HepG2 (cell line): ENCODE data around the gene MATR3. TPM values are rescaled to one million over a fixed set of nuclear protein-coding genes. Genes with fewer than 3 reads are reported as not detected.
A peak's percentile ranks its signal among the peaks of the same experiment; 100 is the strongest.

Source experiments
- ATAC-seq: fragments of 200-7000 bp; cut with Tn5 transposase; 3 replicates; pipeline ENCODE4 v1.9.1; 2020; ENCODE audit warnings: mild to moderate bottlenecking, moderate library complexity
- BruUV-seq: library from RNA; stranded (reverse); fragments of 400-500 nt; replicated peaks from 2 replicates; lab custom pipeline; 2021; lab: Mats Ljungman, UMichigan
- CTCF ChIA-PET: fragments of 300-600 bp; formaldehyde crosslinking; extraction: SDS; loops from one replicate; lab custom pipeline; 2021; ENCODE audit warnings: low total read pairs, inconsistent platforms, low intra/inter-chr PET ratio; lab: Yijun Ruan, JAX
- POLR2A ChIA-PET: fragments of 350-600 bp; sonication (Branson Sonifier 250); formaldehyde crosslinking; loops from one replicate; lab custom pipeline; 2020; ENCODE audit warnings: antibody characterized with exemption, inconsistent platforms; lab: Yijun Ruan, JAX
- DNase-seq: peaks from one replicate; pipeline ENCODE4 v3.0.0-alpha.2; 2015; ENCODE audit warnings: low spot score
- FAIRE-seq: peaks from 3 replicates; lab custom pipeline; 2011; peaks lifted over from hg19 to GRCh38; lab: Jason Lieb, UNC
- H2AFZ ChIP-seq: one replicate; pipeline ENCODE4 v1.6.1; 2011; ENCODE audit warnings: low read length, inconsistent platforms
- H3K27ac ChIP-seq: fragments of 300-600 bp; 3 replicates; pipeline ENCODE4 v1.8.0; 2011; ENCODE audit warnings: mixed run types, mild to moderate bottlenecking, mixed read lengths, low read length, inconsistent platforms; ENCODE audit not compliant: insufficient read depth; ENCODE audit errors: extremely low read length
- H3K27me3 ChIP-seq, 2 experiments: fragments of 200-600 bp in 1 of 2; 2 replicates in 1 of 2; 3 replicates in 1 of 2; pipeline versions ENCODE4 v1.6.0 to v1.8.0; 2011; ENCODE audit warnings: low read length in 2 of 2, mild to moderate bottlenecking in 2 of 2, moderate library complexity in 2 of 2, inconsistent platforms in 1 of 2; ENCODE audit not compliant: insufficient read depth in 2 of 2, control insufficient read depth in 1 of 2
- H3K36me3 ChIP-seq, 2 experiments: fragments of 200-600 bp in 1 of 2; replicated peaks in 1 of 2; 2 replicates in 1 of 2; 3 replicates in 1 of 2; pipeline versions ENCODE4 v1.5.1 to v1.8.0; 2011; ENCODE audit warnings: low read length in 2 of 2, inconsistent platforms in 1 of 2; ENCODE audit not compliant: insufficient read depth in 2 of 2, control insufficient read depth in 1 of 2
- H3K4me1 ChIP-seq: 2 replicates; pipeline ENCODE4 v1.5.1; 2012; ENCODE audit warnings: low read length, inconsistent platforms; ENCODE audit not compliant: insufficient read depth
- H3K4me2 ChIP-seq: 2 replicates; pipeline ENCODE4 v1.6.0; 2011; ENCODE audit warnings: low read depth, low read length, inconsistent platforms
- H3K4me3 ChIP-seq, 3 experiments: fragments of 200-600 bp in 1 of 3; sonication (generic), shearing (Covaris generic) in 1 of 3; replicated peaks in 1 of 3; 2 replicates each; pipeline ENCODE4 v1.5.1; 2011 to 2016; ENCODE audit warnings: low read length in 3 of 3, inconsistent platforms in 2 of 3, low read depth in 2 of 3, mild to moderate bottlenecking in 2 of 3, control low read depth in 1 of 3, mixed read lengths in 1 of 3; ENCODE audit not compliant: insufficient read depth in 1 of 3
- H3K79me2 ChIP-seq: one replicate; pipeline ENCODE4 v1.6.1; 2011; ENCODE audit warnings: low read length, inconsistent platforms; ENCODE audit not compliant: insufficient read depth
- H3K9ac ChIP-seq: 2 replicates; pipeline ENCODE4 v1.6.0; 2011; ENCODE audit warnings: mild to moderate bottlenecking, low read depth, low read length, inconsistent platforms; ENCODE audit not compliant: insufficient read depth
- H3K9me3 ChIP-seq: 2 replicates; pipeline ENCODE4 v1.5.1; 2012; ENCODE audit warnings: mild to moderate bottlenecking, low read length
- H4K20me1 ChIP-seq: 2 replicates; pipeline ENCODE4 v1.6.0; 2011; ENCODE audit warnings: inconsistent platforms, mild to moderate bottlenecking, low read length, moderate library complexity; ENCODE audit not compliant: insufficient read depth
- ATF5 ChIP-seq: sonication (generic); formaldehyde crosslinking; IDR thresholded peaks from 2 replicates; pipeline ENCODE4 v1.4.0; 2020; ENCODE audit warnings: mild to moderate bottlenecking, low read depth, missing genetic modification reagents
- BRD4 ChIP-seq: sonication (generic); formaldehyde crosslinking; IDR thresholded peaks from 2 replicates; pipeline ENCODE4 v1.4.0; 2020; ENCODE audit warnings: missing genetic modification reagents
- CSRNP1 ChIP-seq: sonication (generic); formaldehyde crosslinking; IDR thresholded peaks from 2 replicates; pipeline ENCODE4 v1.8.1; 2023; ENCODE audit warnings: mild to moderate bottlenecking, missing genetic modification reagents
- JDP2 ChIP-seq: sonication (generic); formaldehyde crosslinking; IDR thresholded peaks from 2 replicates; pipeline ENCODE4 v1.8.1; 2022; ENCODE audit warnings: missing genetic modification reagents, borderline replicate concordance
- KAT7 ChIP-seq: IDR thresholded peaks from 2 replicates; pipeline ENCODE4 v1.6.1; 2018; ENCODE audit warnings: borderline replicate concordance, missing compliant biosample characterization
- PLSCR1 ChIP-seq: sonication (generic); formaldehyde crosslinking; IDR thresholded peaks from 2 replicates; pipeline ENCODE4 v1.5.0; 2020; ENCODE audit warnings: missing genetic modification reagents, mild to moderate bottlenecking, borderline replicate concordance
- POLR2A ChIP-seq, 2 experiments: IDR thresholded peaks; 2 replicates each; pipeline ENCODE4 v1.6.1; 2011; ENCODE audit warnings: low read depth in 2 of 2, low read length in 2 of 2, mild to moderate bottlenecking in 1 of 2, moderate library complexity in 1 of 2; ENCODE audit not compliant: insufficient read depth in 1 of 2
- POLR2G ChIP-seq: fragments of 200-400 bp; formaldehyde crosslinking; IDR thresholded peaks from 2 replicates; pipeline ENCODE4 v1.6.1; 2018; ENCODE audit warnings: mild to moderate bottlenecking, low read depth, low read length, moderate library complexity
- SATB2 ChIP-seq: sonication (generic); formaldehyde crosslinking; IDR thresholded peaks from 2 replicates; pipeline ENCODE4 v1.5.0; 2020; ENCODE audit warnings: missing genetic modification reagents
- TGIF2 ChIP-seq: IDR thresholded peaks from 2 replicates; pipeline ENCODE4 v1.6.1; 2016; ENCODE audit warnings: control low read depth, missing compliant biosample characterization
- ZKSCAN1 ChIP-seq: fragments of 150-350 bp; IDR thresholded peaks from 2 replicates; pipeline ENCODE4 v1.6.1; 2014; ENCODE audit warnings: low read length
- ZNF451 ChIP-seq: sonication (generic); formaldehyde crosslinking; IDR thresholded peaks from 2 replicates; pipeline ENCODE4 v1.5.0; 2020; ENCODE audit warnings: mild to moderate bottlenecking, missing genetic modification reagents
- ZNF7 ChIP-seq: IDR thresholded peaks from 2 replicates; pipeline ENCODE4 v1.6.1; 2016; ENCODE audit warnings: missing biosample characterization, missing genetic modification reagents
- WGBS: methylation state at CpG from one replicate; pipeline ENCODE4 v1.1.6; 2017; ENCODE audit warnings: low lambda C conversion rate; 5-methylcytosine and 5-hydroxymethylcytosine counted together
- in situ Hi-C: cut with HindIII; loops from 2 replicates; pipeline ENCODE4 v1.10.0; 2017; ENCODE audit warnings: low pct_unique_long_range_greater_than_20kb; ENCODE audit not compliant: extremely low pct_ligation_motif_present
- intact Hi-C: fragments of 100-400 bp; cut with micrococcal nuclease; formaldehyde crosslinking; loops from one replicate; pipeline ENCODE4 v1.10.0; 2022; ENCODE audit not compliant: unreplicated experiment
- polyA plus RNA-seq, 8 experiments: library from polyadenylated mRNA; depleted of rRNA in 3 of 8; stranded (reverse) in 7 of 8; unstranded in 1 of 8; fragments of >200 nt; fragmentation: Illumina TruSeq in 4 of 8; extraction: Trizol in 4 of 8; gene quantifications; 2 replicates each; pipeline versions ENCODE4 v1.2.1 to v1.2.3, GENCODE V29; 2011 to 2016; ENCODE audit warnings: low read depth in 4 of 8, missing spikeins in 1 of 8, mixed read lengths in 1 of 8; ENCODE audit not compliant: insufficient read depth in 1 of 8
- total RNA-seq, 5 experiments: library from RNA; depleted of rRNA; stranded (reverse); fragments of >200 nt; fragmentation: Illumina TruSeq; extraction: Trizol; gene quantifications; 2 replicates each; pipeline ENCODE4 v1.2.3, GENCODE V29; 2016; ENCODE audit warnings: low read depth in 1 of 5

The MATR3 gene
- total and polyA plus RNA-seq, 2 of the 13 experiments (the other 11 are each of a cell fraction or from before 2014, with no cell fraction given) = 94.2 to 341 TPM

GRCh38 chr5:139315056-139315615 lies 21.6 kb downstream of the MATR3 start:
- Histone ChIP-seq H2AFZ (no peak overlapping the region), H3K79me2 (peaks cover 94% of the 10 kb centered on the region), H3K27ac (no peak overlapping the region), H3K9ac (no peak overlapping the region), H3K4me1 (peaks cover 28% of the 10 kb centered on the region), H3K9me3 (no peaks in the 10 kb centered on the region), H3K36me3 (peaks cover 18 to 46% of the 10 kb centered on the region in 2 experiments), H3K4me3 (no peak overlapping the region), H3K4me2 (no peak overlapping the region), H3K27me3 (no peaks in the 10 kb centered on the region), H4K20me1 (peaks cover 72% of the 10 kb centered on the region)
- FAIRE-seq = no peak
- WGBS = 98% methylated on average over 3 of the region's 3 CpGs
- ChIA-PET POLR2A (no interaction called here), CTCF (no interaction called here)
- intact Hi-C loops = no loop called here
- in situ Hi-C loops = no loop called here
- DNase-seq = peak; percentile 34
- BruUV-seq = no TSS peak
- peak; percentile 61 for ATAC-seq
- TF ChIP-seq ATF5 (CRISPR knock-in tag) (no peak), CSRNP1 (CRISPR knock-in tag) (no peak), ZNF451 (CRISPR knock-in tag) (no peak)

- TF ChIP-seq BRD4 (no peak), PLSCR1 (CRISPR knock-in tag) (no peak), TGIF2 (CRISPR knock-in tag) (no peak), ZKSCAN1 (no peak), KAT7 (no peak), SATB2 (CRISPR knock-in tag) (no peak), POLR2A (IDR thresholded peaks at IDR 0.05; ENCODE audit: insufficient read depth in 1 of 2, low read depth in 2 of 2, low read length in 2 of 2) (0 out of 4 replicates have a peak, but pooled peaks of 1 of the 2 experiments have one; percentile 9), POLR2G (0 out of 2 replicates have a peak, but pooled peaks have one; percentile 14), ZNF7 (CRISPR knock-in tag) (no peak), JDP2 (CRISPR knock-in tag) (no peak)
- TF ChIP-seq, all 625 proteins: peak for 2
- Histone ChIP-seq H3K36me3 (peaks cover 0 to 8% of the 10 kb centered on the region in 2 experiments; a peak in 3 of 5 replicates), H3K4me3 (no peak overlapping the region), H3K4me2 (no peak overlapping the region), H3K27ac (no peak overlapping the region), H4K20me1 (no peaks in the 10 kb centered on the region), H3K9ac (no peak overlapping the region), H3K79me2 (no peaks in the 10 kb centered on the region), H3K9me3 (no peaks in the 10 kb centered on the region), H2AFZ (no peak overlapping the region), H3K27me3 (no peaks in the 10 kb centered on the region), H3K4me1 (peaks cover 7% of the 10 kb centered on the region)
- POLR2A ChIA-PET = no interaction called here
- WGBS = 85% methylated on average over 6 of the region's 6 CpGs
- DNase-seq (peak; percentile 9), FAIRE-seq (no peak), ATAC-seq (peak; percentile 18)
- in situ Hi-C loops = no loop called here
- intact Hi-C loops = no loop called here
- CTCF ChIA-PET = no interaction called here
- BruUV-seq = no TSS peak
These were observed 42.3 kb downstream of the MATR3 start for GRCh38 chr5:139335811-139336210.
